ENCODE data around the gene R3HDML.

DNA sequence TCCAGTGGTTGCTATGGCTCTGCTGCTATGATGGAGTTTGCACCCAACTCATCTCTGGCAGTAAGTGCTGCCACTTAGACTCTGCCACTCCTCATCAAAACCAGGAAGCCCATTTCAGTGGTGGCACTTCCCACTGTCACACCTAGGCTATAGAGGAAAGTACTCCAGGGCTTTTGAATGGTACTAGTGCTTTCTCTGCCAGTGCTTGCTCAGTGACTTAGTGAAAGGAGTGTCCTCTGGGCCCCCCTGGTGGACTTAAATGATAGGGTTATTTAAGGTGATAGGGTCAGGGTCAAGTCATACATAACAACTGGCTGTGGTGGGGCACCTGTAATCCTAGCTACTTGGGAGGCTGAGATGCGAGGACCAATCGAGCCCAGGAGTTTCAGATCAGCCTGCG is 48.6 kb upstream of the R3HDML start:
- TF ChIP-seq, protein P1, sequence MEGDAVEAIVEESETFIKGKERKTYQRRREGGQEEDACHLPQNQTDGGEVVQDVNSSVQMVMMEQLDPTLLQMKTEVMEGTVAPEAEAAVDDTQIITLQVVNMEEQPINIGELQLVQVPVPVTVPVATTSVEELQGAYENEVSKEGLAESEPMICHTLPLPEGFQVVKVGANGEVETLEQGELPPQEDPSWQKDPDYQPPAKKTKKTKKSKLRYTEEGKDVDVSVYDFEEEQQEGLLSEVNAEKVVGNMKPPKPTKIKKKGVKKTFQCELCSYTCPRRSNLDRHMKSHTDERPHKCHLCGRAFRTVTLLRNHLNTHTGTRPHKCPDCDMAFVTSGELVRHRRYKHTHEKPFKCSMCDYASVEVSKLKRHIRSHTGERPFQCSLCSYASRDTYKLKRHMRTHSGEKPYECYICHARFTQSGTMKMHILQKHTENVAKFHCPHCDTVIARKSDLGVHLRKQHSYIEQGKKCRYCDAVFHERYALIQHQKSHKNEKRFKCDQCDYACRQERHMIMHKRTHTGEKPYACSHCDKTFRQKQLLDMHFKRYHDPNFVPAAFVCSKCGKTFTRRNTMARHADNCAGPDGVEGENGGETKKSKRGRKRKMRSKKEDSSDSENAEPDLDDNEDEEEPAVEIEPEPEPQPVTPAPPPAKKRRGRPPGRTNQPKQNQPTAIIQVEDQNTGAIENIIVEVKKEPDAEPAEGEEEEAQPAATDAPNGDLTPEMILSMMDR (IDR thresholded peaks at IDR 0.05): no peak
- TF ChIP-seq POLR2A (IDR thresholded peaks at IDR 0.05): no peak

All from tibial nerve (tissue), 3 donors.